ENCODE results near the gene TXK.
A peak's percentile ranks its signal among the peaks of the same experiment; 100 is the strongest.

TXK gene

GRCh38 chr4:48022192-48022799 is 111.8 kb downstream of the TXK start:
- no peak for DNase-seq (ENCODE audit: low read depth)
- no peak for TF ChIP-seq CTCF (IDR thresholded peaks at IDR 0.05; ENCODE audit: control insufficient read depth, extremely low read depth, insufficient read depth)
- H3K4me3 ChIP-seq (ENCODE audit: low read depth, low read length) = no peak overlapping the region

- no peak overlapping the region for H3K4me3 ChIP-seq (ENCODE audit: low read depth, low read length)
- TF ChIP-seq CTCF (IDR thresholded peaks at IDR 0.05; ENCODE audit: control insufficient read depth, extremely low read depth, insufficient read depth) = no peak
- no peak for DNase-seq (ENCODE audit: low read depth)
These were observed 113.0 kb downstream of the TXK start for GRCh38 chr4:48021100-48021499.

DNA sequence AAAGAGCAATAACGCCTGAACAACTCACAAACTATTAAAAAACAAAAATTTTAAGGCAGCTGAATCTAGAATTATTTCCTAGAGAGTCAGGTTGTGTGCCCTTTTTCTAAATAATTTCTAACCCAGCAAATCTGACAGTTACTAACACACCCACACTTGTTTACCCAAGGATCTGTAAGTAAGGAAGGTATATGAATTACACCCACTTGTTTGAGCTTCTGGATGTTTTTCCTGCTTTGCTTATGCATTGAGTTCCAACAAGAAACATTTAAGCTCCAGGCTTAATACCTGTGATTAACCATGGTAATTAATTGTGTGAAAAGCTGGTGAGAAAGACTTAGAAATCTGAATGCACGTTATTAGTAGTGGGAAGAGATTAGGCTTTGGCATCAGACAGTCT is 115.9 kb downstream of the TXK start:
- no peak overlapping the region for H3K4me3 ChIP-seq (ENCODE audit: low read depth, low read length)
- no peak for DNase-seq (ENCODE audit: low read depth)
- no peak for TF ChIP-seq CTCF (IDR thresholded peaks at IDR 0.05; ENCODE audit: control insufficient read depth, extremely low read depth, insufficient read depth)

- TF ChIP-seq CTCF (IDR thresholded peaks at IDR 0.05; ENCODE audit: control insufficient read depth, extremely low read depth, insufficient read depth) = no peak
- peak overlapping the region; percentile 62 for H3K4me3 ChIP-seq (ENCODE audit: low read depth, low read length)
- no peak for DNase-seq (ENCODE audit: low read depth)
These were observed 116.9 kb downstream of the TXK start for GRCh38 chr4:48017108-48017571.
